NCI-H1417 (cell line): ENCODE data around the gene KAT8.
"Not testable (repeated sequence)": the region's sequence is repeated elsewhere in the genome, so short reads cannot be mapped to it uniquely, and the experiment has no call there.

ENCODE experiments used
- DNase-seq, 3 experiments: peaks; one replicate each; lab custom pipeline; 2025; lab: John Stamatoyannopoulos, UW

Gene KAT8

DNA sequence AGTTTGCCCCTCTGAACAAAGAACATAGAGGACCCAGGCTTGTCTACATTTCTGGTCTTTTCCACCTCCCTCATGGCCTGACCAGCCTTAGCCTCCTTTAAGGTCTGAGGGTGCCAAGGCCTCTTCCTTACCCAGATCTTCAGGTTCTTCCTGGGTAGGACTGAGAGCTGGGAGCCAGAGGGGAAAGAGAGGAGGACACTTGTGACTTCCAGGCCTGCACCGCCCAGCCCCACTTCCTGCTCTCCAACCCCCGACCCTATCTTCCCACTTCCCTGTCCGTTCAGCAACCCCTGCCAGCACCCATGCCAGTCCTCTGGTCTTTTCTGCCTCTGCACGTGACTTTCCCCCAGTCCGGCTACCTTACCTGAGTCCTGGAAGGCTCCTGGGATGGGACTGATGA is 31.9 kb downstream of the KAT8 start:
- no peak for DNase-seq

- DNase-seq: no peak
Measured at GRCh38 chr16:31149894-31150890, 32.7 kb downstream of the KAT8 start, which contains the start of gene PRSS36. Gene PRSS36 (minus strand): TSS chr16:31150066. CDS start chr16:31150035, 31 bp downstream.

- not testable (repeated sequence) for DNase-seq
Measured at GRCh38 chr16:31150976-31151375, 33.5 kb downstream of the KAT8 start.

GRCh38 chr16:31157136-31157535 is 39.7 kb downstream of the KAT8 start:
- DNase-seq: peak in 1 of 3 experiments; percentile 9

DNA sequence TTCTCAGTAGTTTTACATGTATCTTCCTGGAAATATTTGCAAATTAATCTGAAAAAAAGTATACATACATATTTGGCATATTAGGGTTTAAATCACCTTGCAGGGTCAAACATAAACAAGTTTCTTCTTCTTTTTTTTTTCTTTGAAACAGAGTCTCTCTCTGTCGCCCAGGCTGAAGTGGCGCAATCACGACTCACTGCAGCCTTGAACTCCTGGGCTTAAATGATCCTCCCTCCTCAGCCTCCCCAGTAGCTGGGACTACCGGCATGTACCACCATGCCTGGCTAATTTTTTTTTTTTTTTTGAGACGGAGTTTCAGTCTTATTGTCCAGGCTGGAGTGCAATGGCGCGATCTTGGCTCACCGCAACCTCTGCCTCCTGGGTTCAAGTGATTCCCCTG is 49.9 kb downstream of the KAT8 start:
- DNase-seq: no peak

GRCh38 chr16:31168848-31169247 is 51.4 kb downstream of the KAT8 start:
- DNase-seq: no peak

DNA sequence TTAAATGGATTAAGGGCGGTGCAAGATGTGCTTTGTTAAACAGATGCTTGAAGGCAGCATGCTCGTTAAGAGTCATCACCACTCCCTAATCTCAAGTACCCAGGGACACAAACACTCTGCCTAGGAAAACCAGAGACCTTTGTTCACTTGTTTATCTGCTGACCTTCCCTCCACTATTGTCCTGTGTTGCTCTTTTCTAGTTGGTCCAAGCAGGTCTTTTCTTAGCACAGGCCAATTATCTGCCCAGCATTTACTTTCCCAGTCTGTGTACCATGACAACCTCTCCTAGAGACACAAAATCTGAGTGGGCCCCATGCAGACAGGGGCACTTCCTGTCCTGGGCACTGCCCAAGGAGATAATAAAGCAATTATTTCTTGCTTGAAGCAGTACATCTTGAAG is 52.6 kb downstream of the KAT8 start:
- DNase-seq: peak in 2 of 3 experiments; percentile 54 to 87

- DNase-seq: peak in 1 of 3 experiments; percentile 79
Measured at GRCh38 chr16:31177136-31177535, 59.7 kb downstream of the KAT8 start.

DNA sequence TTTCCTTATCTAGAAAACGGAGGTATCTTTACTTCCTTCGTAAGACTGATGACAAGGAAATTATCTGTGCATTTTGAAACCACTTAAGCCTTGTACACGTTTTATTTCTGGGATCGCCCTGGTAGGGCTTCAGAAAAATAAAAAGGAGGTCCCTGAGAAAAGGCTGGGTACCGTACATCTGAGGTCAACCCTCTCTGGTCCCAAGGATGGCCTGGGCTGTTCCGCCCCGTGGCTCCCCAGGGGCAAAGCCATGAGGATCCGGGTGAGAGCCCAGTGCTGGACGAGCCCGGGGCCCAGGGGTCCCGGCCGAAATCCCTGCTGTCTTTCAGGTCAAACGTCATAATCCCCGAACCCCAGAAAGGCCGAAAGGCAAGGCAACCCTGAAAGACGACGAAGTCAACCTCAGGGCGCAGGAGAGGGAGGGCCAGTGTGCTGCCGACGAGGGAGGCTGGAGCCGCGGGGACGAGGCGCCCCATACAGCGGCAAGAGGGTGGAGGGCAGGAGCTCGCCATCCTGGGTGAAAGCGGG is 61.8 kb downstream of the KAT8 start:
- DNase-seq: peak in 1 of 3 experiments; percentile 43

- DNase-seq: peak; percentile 84 to 95 (median 94)
Measured at GRCh38 chr16:31179747-31180459, 62.4 kb downstream of the KAT8 start, which contains the start of gene FUS. Gene FUS (plus strand): TSS chr16:31180139. CDS start chr16:31180215, 76 bp downstream.
